ENCODE results near the gene GATM. TPM values are rescaled to one million over a fixed set of nuclear protein-coding genes. Genes with fewer than 3 reads are reported as not detected.

The GATM gene
- total and polyA plus RNA-seq, 2 of the 8 experiments (the other 6 are each of a cell fraction or from before 2014, with no cell fraction given): 10.2 to 15.1 TPM

GRCh38 chr15:45341790-45342189 lies 36.6 kb downstream of the GATM start:
- CTCF ChIA-PET (ENCODE audit: partially characterized antibody): interaction anchor here (1.0 to 1.3 kb wide), 2 partner anchors 12 to 89 kb away, joined by 3 to 5 read pairs; no protein-coding TSS in a partner anchor
- no peak overlapping the region for H2BK20ac ChIP-seq (ENCODE audit: low read length)
- no peaks in the 10 kb centered on the region for H3K36me3 ChIP-seq (ENCODE audit: control insufficient read depth in 2 of 4, insufficient read depth in 4 of 4, low read length in 3 of 4)
- 89% methylated on average over 4 of the region's 4 CpGs; no CpG with 5 or more reads in 1 of the 2 experiments for WGBS, 2 experiments (ENCODE audit: extremely low coverage in 1 of 2, insufficient coverage in 1 of 2, insufficient read length in 1 of 2, insufficient replicate concordance in 2 of 2, low coverage in 1 of 2, low lambda C conversion rate in 2 of 2, missing lambda C conversion rate in 1 of 2)
- H3K4ac ChIP-seq (replicated peaks; ENCODE audit: insufficient read length, low read depth, low read length): no peak overlapping the region
- no peak overlapping the region for H3K27ac ChIP-seq (ENCODE audit: low read depth, low read length)
- no peak overlapping the region for H3K14ac ChIP-seq (ENCODE audit: insufficient read length)
- FAIRE-seq (no peak), DNase-seq (ENCODE audit: low read depth in 1 of 2, low spot score in 2 of 2) (no peak)
- POLR2A ChIA-PET (ENCODE audit: partially characterized antibody): interaction anchor here (0.5 to 1.0 kb wide), 2 partner anchors 8 to 23 kb away, joined by 3 to 4 read pairs; no protein-coding TSS in a partner anchor
- no peaks in the 10 kb centered on the region for H3K79me2 ChIP-seq (ENCODE audit: control insufficient read depth in 1 of 2, insufficient read depth in 2 of 2, low read length in 2 of 2)
- no peak overlapping the region for H2BK5ac ChIP-seq (ENCODE audit: low read depth, low read length)
- no peak overlapping the region for H4K91ac ChIP-seq (replicated peaks; ENCODE audit: insufficient read length, low read length)
- H2BK12ac ChIP-seq (ENCODE audit: low read depth, low read length): no peak overlapping the region
- no peaks in the 10 kb centered on the region for H3K4me1 ChIP-seq (replicated peaks in 1 of 4; ENCODE audit: control insufficient read depth in 3 of 4, insufficient read depth in 4 of 4, low read length in 3 of 4)
- H2AK5ac ChIP-seq (ENCODE audit: low read depth, low read length): no peak overlapping the region
- H3K18ac ChIP-seq (ENCODE audit: extremely low read depth, low read length): no peak overlapping the region
- no peak overlapping the region for H3K4me2 ChIP-seq (ENCODE audit: insufficient read depth in 1 of 2, low read depth in 2 of 2, low read length in 2 of 2)
- H4K8ac ChIP-seq (ENCODE audit: extremely low read depth, insufficient read depth, low read length): no peak overlapping the region
- no peaks in the 10 kb centered on the region for H3K9me3 ChIP-seq (ENCODE audit: insufficient read depth in 2 of 2, low read depth in 1 of 2, low read length in 1 of 2)
- H4K20me1 ChIP-seq (replicated peaks in 1 of 2; ENCODE audit: control insufficient read depth in 1 of 2, insufficient read depth in 2 of 2, low read length in 2 of 2): no peaks in the 10 kb centered on the region
- H3K23me2 ChIP-seq (ENCODE audit: low read depth, low read length): no peaks in the 10 kb centered on the region
- H2BK120ac ChIP-seq (replicated peaks; ENCODE audit: low read depth, low read length): no peak overlapping the region
- H4K5ac ChIP-seq (ENCODE audit: insufficient read length, low read depth, low read length): no peak overlapping the region
- H3K4me3 ChIP-seq (ENCODE audit: extremely low read depth in 1 of 4, insufficient read depth in 2 of 4, low read depth in 3 of 4, low read length in 4 of 4): no peak overlapping the region
- H3K23ac ChIP-seq (ENCODE audit: insufficient read length): no peak overlapping the region
- H3K79me1 ChIP-seq (ENCODE audit: low read depth, low read length): no peaks in the 10 kb centered on the region
- no peaks in the 10 kb centered on the region for H3K27me3 ChIP-seq (replicated peaks in 1 of 4; ENCODE audit: control insufficient read depth in 3 of 4, extremely low read depth in 1 of 4, insufficient read depth in 3 of 4, low read length in 3 of 4)
- H2AFZ ChIP-seq (ENCODE audit: low read length): no peak overlapping the region
- no peak overlapping the region for H2BK15ac ChIP-seq (ENCODE audit: low read length)
- H3K56ac ChIP-seq (replicated peaks; ENCODE audit: insufficient read length, low read depth, low read length): no peak overlapping the region
- H3K9ac ChIP-seq (replicated peaks in 1 of 4; ENCODE audit: extremely low read depth in 1 of 4, low read depth in 3 of 4, low read length in 3 of 4): no peak overlapping the region

Measured in H1 (cell line).